K562 (cell line): ENCODE data around the gene PPDPF. TPM values are rescaled to one million over a fixed set of nuclear protein-coding genes. Genes with fewer than 3 reads are reported as not detected.
A peak's percentile ranks its signal among the peaks of the same experiment; 100 is the strongest.

Experiments
- ERF ChIP-seq: fragments of 450-650 bp; formaldehyde crosslinking; IDR thresholded peaks from 2 replicates; pipeline ENCODE4 v1.4.0; 2020; ENCODE audit warnings: mild to moderate bottlenecking, mixed read lengths
- GATAD2A ChIP-seq: fragments of 450-650 bp; IDR thresholded peaks from 2 replicates; pipeline ENCODE4 v1.6.1; 2017
- HDAC2 ChIP-seq: fragments of 450-650 bp; IDR thresholded peaks from 2 replicates; pipeline ENCODE4 v1.6.1; 2016; ENCODE audit warnings: mild to moderate bottlenecking
- STAT5B ChIP-seq: fragments of 250-450 bp; sonication (Bioruptor Pico); IDR thresholded peaks from 2 replicates; pipeline ENCODE4 v1.8.0; 2021; ENCODE audit warnings: mild to moderate bottlenecking, inconsistent platforms
- ZNF764 ChIP-seq: fragments of 250-450 bp; sonication (Bioruptor Pico); IDR thresholded peaks from 2 replicates; pipeline ENCODE4 v1.4.0; 2020; ENCODE audit warnings: low read depth, mild to moderate bottlenecking, moderate library complexity
- polyA plus RNA-seq, 8 experiments: library from polyadenylated mRNA; depleted of rRNA in 4 of 8; stranded (reverse) in 5 of 8; unstranded in 3 of 8; fragments of >200 nt; fragmentation: Nextera tagmentation in 2 of 8; fragmentation: Illumina TruSeq in 1 of 8; extraction: Ambion mirVana in 2 of 8; extraction: Trizol in 1 of 8; gene quantifications; 2 replicates each; pipeline versions ENCODE4 v1.2.1 to v1.2.3, GENCODE V29; 2011 to 2014; ENCODE audit warnings: inconsistent platforms in 1 of 8, missing spikeins in 1 of 8
- total RNA-seq, 7 experiments: library from RNA; depleted of rRNA in 6 of 7; stranded (reverse); fragments of >200 nt in 6 of 7; fragmentation: Illumina TruSeq in 2 of 7; extraction: Trizol in 2 of 7; gene quantifications; 2 replicates each; pipeline versions ENCODE4 v1.2.1 to v1.2.3, GENCODE V29; 2011 to 2021; ENCODE audit warnings: low replicate concordance in 1 of 7
- TF ChIP-seq, protein P1 (sequence below), 2 experiments: fragments of 450-650 bp; formaldehyde crosslinking in 1 of 2; IDR thresholded peaks; 2 replicates each; pipeline versions ENCODE4 v1.4.0 to v1.6.1; 2014 to 2020; ENCODE audit warnings: mild to moderate bottlenecking in 2 of 2, borderline replicate concordance in 1 of 2, low read depth in 1 of 2
- TF ChIP-seq, protein P2 (sequence below): fragments of 250-450 bp; sonication (Bioruptor Pico); IDR thresholded peaks from 2 replicates; pipeline ENCODE4 v1.4.0; 2020; ENCODE audit warnings: mild to moderate bottlenecking
- TF ChIP-seq, protein P3 (sequence below), 2 experiments: fragments of 450-650 bp; conservative IDR thresholded peaks; 2 replicates each; pipeline ENCODE4 v1.6.1; 2017; ENCODE audit warnings: mild to moderate bottlenecking in 2 of 2, moderate library complexity in 2 of 2
- TF ChIP-seq, protein P4 (sequence below): sonication (generic); formaldehyde crosslinking; IDR thresholded peaks from 2 replicates; pipeline ENCODE4 v1.8.0; 2022; ENCODE audit warnings: mild to moderate bottlenecking, missing genetic modification reagents
- TF ChIP-seq, protein P5 (sequence below): fragments of 450-650 bp; IDR thresholded peaks from 2 replicates; pipeline ENCODE4 v1.7.1; 2018; ENCODE audit warnings: mild to moderate bottlenecking, low read depth; ENCODE audit not compliant: partially characterized antibody

Gene PPDPF
- total and polyA plus RNA-seq, 9 of the 15 experiments (the other 6 are each of a cell fraction or from before 2014, with no cell fraction given): 0.77 to 233 (median 10.5) TPM

DNA sequence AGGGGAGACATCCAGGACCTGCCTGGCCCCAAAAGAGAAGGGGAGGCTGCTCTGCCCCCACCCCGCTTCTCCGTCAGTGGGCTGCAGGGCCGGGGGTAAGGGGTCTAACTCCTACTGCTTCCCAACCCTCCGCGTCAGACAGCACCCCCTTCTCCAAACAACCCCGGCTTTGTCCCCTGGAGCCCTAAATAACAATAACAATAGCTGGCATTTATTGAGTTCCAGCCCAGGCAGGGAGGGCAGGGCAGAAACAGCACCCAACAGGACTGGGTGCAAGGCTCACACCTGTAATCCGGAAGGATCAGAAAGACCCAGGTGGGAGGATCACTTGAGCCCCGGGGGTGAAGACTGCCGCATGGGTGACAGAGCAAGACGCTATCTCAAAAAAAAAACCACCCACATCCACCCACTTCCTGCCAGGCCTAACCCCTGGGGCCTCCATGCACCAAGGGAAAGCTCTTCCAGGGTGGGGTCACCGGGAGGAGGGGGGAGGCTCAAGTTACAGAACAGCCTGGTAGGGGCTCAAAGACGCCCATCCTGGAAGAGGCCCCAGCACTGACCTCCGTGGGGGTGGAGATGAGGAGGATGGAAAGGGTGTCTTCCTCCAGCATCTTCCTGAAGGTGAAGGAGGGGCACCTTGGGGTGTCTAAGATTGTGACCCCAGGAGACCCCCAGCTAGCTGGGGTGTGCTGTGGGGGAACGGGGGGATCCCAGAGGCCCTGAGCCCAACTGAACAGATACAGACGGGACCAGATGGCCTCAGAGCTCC lies 32.1 kb downstream of the PPDPF start (continued):
- TF ChIP-seq, protein P1, sequence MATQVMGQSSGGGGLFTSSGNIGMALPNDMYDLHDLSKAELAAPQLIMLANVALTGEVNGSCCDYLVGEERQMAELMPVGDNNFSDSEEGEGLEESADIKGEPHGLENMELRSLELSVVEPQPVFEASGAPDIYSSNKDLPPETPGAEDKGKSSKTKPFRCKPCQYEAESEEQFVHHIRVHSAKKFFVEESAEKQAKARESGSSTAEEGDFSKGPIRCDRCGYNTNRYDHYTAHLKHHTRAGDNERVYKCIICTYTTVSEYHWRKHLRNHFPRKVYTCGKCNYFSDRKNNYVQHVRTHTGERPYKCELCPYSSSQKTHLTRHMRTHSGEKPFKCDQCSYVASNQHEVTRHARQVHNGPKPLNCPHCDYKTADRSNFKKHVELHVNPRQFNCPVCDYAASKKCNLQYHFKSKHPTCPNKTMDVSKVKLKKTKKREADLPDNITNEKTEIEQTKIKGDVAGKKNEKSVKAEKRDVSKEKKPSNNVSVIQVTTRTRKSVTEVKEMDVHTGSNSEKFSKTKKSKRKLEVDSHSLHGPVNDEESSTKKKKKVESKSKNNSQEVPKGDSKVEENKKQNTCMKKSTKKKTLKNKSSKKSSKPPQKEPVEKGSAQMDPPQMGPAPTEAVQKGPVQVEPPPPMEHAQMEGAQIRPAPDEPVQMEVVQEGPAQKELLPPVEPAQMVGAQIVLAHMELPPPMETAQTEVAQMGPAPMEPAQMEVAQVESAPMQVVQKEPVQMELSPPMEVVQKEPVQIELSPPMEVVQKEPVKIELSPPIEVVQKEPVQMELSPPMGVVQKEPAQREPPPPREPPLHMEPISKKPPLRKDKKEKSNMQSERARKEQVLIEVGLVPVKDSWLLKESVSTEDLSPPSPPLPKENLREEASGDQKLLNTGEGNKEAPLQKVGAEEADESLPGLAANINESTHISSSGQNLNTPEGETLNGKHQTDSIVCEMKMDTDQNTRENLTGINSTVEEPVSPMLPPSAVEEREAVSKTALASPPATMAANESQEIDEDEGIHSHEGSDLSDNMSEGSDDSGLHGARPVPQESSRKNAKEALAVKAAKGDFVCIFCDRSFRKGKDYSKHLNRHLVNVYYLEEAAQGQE (IDR thresholded peaks at IDR 0.05; ENCODE audit: borderline replicate concordance): 0 out of 2 replicates have a peak, but pooled peaks have one; percentile 5
- TF ChIP-seq, protein P1 (CRISPR knock-in tag; IDR thresholded peaks at IDR 0.05; ENCODE audit: low read depth): no peak; the same call in 1 of the 2 replicates
- TF ChIP-seq, protein P2, sequence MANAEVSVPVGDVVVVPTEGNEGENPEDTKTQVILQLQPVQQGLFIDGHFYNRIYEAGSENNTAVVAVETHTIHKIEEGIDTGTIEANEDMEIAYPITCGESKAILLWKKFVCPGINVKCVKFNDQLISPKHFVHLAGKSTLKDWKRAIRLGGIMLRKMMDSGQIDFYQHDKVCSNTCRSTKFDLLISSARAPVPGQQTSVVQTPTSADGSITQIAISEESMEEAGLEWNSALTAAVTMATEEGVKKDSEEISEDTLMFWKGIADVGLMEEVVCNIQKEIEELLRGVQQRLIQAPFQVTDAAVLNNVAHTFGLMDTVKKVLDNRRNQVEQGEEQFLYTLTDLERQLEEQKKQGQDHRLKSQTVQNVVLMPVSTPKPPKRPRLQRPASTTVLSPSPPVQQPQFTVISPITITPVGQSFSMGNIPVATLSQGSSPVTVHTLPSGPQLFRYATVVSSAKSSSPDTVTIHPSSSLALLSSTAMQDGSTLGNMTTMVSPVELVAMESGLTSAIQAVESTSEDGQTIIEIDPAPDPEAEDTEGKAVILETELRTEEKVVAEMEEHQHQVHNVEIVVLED (CRISPR knock-in tag): no peak
- TF ChIP-seq GATAD2A: peak; percentile 81
- TF ChIP-seq, protein P3, sequence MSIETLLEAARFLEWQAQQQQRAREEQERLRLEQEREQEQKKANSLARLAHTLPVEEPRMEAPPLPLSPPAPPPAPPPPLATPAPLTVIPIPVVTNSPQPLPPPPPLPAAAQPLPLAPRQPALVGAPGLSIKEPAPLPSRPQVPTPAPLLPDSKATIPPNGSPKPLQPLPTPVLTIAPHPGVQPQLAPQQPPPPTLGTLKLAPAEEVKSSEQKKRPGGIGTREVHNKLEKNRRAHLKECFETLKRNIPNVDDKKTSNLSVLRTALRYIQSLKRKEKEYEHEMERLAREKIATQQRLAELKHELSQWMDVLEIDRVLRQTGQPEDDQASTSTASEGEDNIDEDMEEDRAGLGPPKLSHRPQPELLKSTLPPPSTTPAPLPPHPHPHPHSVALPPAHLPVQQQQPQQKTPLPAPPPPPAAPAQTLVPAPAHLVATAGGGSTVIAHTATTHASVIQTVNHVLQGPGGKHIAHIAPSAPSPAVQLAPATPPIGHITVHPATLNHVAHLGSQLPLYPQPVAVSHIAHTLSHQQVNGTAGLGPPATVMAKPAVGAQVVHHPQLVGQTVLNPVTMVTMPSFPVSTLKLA (conservative IDR thresholded peaks at IDR 0.05): peak in 1 of 2 experiments; percentile 39; a peak in 1 of 4 replicates
- 0 out of 2 replicates have a peak, but pooled peaks have one; percentile 44 for TF ChIP-seq ERF (CRISPR knock-in tag)
- 0 out of 2 replicates have a peak, but pooled peaks have one; percentile 47 for TF ChIP-seq HDAC2
- TF ChIP-seq, protein P4, sequence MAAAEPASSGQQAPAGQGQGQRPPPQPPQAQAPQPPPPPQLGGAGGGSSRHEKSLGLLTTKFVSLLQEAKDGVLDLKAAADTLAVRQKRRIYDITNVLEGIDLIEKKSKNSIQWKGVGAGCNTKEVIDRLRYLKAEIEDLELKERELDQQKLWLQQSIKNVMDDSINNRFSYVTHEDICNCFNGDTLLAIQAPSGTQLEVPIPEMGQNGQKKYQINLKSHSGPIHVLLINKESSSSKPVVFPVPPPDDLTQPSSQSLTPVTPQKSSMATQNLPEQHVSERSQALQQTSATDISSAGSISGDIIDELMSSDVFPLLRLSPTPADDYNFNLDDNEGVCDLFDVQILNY: no peak
- no peak for TF ChIP-seq ZNF764 (CRISPR knock-in tag)
- no peak for TF ChIP-seq STAT5B (CRISPR knock-in tag)
- TF ChIP-seq, protein P5, sequence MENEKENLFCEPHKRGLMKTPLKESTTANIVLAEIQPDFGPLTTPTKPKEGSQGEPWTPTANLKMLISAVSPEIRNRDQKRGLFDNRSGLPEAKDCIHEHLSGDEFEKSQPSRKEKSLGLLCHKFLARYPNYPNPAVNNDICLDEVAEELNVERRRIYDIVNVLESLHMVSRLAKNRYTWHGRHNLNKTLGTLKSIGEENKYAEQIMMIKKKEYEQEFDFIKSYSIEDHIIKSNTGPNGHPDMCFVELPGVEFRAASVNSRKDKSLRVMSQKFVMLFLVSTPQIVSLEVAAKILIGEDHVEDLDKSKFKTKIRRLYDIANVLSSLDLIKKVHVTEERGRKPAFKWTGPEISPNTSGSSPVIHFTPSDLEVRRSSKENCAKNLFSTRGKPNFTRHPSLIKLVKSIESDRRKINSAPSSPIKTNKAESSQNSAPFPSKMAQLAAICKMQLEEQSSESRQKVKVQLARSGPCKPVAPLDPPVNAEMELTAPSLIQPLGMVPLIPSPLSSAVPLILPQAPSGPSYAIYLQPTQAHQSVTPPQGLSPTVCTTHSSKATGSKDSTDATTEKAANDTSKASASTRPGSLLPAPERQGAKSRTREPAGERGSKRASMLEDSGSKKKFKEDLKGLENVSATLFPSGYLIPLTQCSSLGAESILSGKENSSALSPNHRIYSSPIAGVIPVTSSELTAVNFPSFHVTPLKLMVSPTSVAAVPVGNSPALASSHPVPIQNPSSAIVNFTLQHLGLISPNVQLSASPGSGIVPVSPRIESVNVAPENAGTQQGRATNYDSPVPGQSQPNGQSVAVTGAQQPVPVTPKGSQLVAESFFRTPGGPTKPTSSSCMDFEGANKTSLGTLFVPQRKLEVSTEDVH: no peak
